HepG2 (cell line): ENCODE results near the gene KRT10. TPM values are rescaled to one million over a fixed set of nuclear protein-coding genes. Genes with fewer than 3 reads are reported as not detected.

ENCODE experiments used
- KAT8 ChIP-seq: IDR thresholded peaks from 2 replicates; pipeline ENCODE4 v1.6.1; 2016; ENCODE audit warnings: missing genetic modification reagents, missing compliant biosample characterization
- MAFK ChIP-seq, 2 experiments: IDR thresholded peaks in 1 of 2; conservative IDR thresholded peaks in 1 of 2; 2 replicates each; pipeline ENCODE4 v1.6.1; 2011; ENCODE audit warnings: improper control_type of control experiment in 2 of 2, low read length in 2 of 2
- MXD1 ChIP-seq: sonication (generic); formaldehyde crosslinking; IDR thresholded peaks from 2 replicates; pipeline ENCODE4 v1.4.0; 2020; ENCODE audit warnings: mild to moderate bottlenecking, missing genetic modification reagents
- REST ChIP-seq, 2 experiments: IDR thresholded peaks; 2 replicates each; pipeline ENCODE4 v1.6.1; 2011 to 2012; ENCODE audit warnings: low read length in 2 of 2, borderline replicate concordance in 1 of 2, low read depth in 1 of 2, mild to moderate bottlenecking in 1 of 2, moderate library complexity in 1 of 2
- TEAD3 ChIP-seq: optimal IDR thresholded peaks from 2 replicates; pipeline ENCODE3; 2016; ENCODE audit warnings: borderline replicate concordance
- ZFP82 ChIP-seq: sonication (generic); formaldehyde crosslinking; IDR thresholded peaks from 2 replicates; pipeline ENCODE4 v1.5.1; 2020; ENCODE audit warnings: mild to moderate bottlenecking, missing genetic modification reagents, borderline replicate concordance
- ZNF256 ChIP-seq: sonication (generic); formaldehyde crosslinking; conservative IDR thresholded peaks from 2 replicates; pipeline ENCODE4 v1.4.0; 2020; ENCODE audit warnings: missing genetic modification reagents
- ZNF546 ChIP-seq: sonication (generic); formaldehyde crosslinking; conservative IDR thresholded peaks from 2 replicates; pipeline ENCODE4 v1.8.1; 2023; ENCODE audit warnings: mild to moderate bottlenecking, missing genetic modification reagents
- ZNF709 ChIP-seq: sonication (generic); formaldehyde crosslinking; IDR thresholded peaks from 2 replicates; pipeline ENCODE4 v1.5.0; 2020; ENCODE audit warnings: mild to moderate bottlenecking, missing genetic modification reagents
- polyA plus RNA-seq, 8 experiments: library from polyadenylated mRNA; depleted of rRNA in 3 of 8; stranded (reverse) in 7 of 8; unstranded in 1 of 8; fragments of >200 nt; fragmentation: Illumina TruSeq in 4 of 8; extraction: Trizol in 4 of 8; gene quantifications; 2 replicates each; pipeline versions ENCODE4 v1.2.1 to v1.2.3, GENCODE V29; 2011 to 2016; ENCODE audit warnings: low read depth in 4 of 8, missing spikeins in 1 of 8, mixed read lengths in 1 of 8; ENCODE audit not compliant: insufficient read depth in 1 of 8
- total RNA-seq, 5 experiments: library from RNA; depleted of rRNA; stranded (reverse); fragments of >200 nt; fragmentation: Illumina TruSeq; extraction: Trizol; gene quantifications; 2 replicates each; pipeline ENCODE4 v1.2.3, GENCODE V29; 2016; ENCODE audit warnings: low read depth in 1 of 5

Gene KRT10
- total and polyA plus RNA-seq, 2 of the 13 experiments (the other 11 are each of a cell fraction or from before 2014, with no cell fraction given) = 25.1 to 27.5 TPM

GRCh38 chr17:40822132-40822812 lies at the start of gene KRT10 (continued):
- no peak for TF ChIP-seq ZNF256
- TF ChIP-seq ZFP82 = no peak
- no peak for TF ChIP-seq ZNF546 (CRISPR knock-in tag)
- peak in 1 of 2 experiments; percentile 74; a peak in 1 of 4 replicates for TF ChIP-seq REST (IDR thresholded peaks at IDR 0.05; ENCODE audit: borderline replicate concordance in 1 of 2, low read depth in 1 of 2, low read length in 2 of 2)
- TF ChIP-seq TEAD3 (CRISPR knock-in tag) = no peak
- no peak for TF ChIP-seq ZNF709 (CRISPR knock-in tag)
- TF ChIP-seq KAT8 = no peak
- TF ChIP-seq MXD1 (CRISPR knock-in tag) = no peak
- TF ChIP-seq MAFK (conservative IDR thresholded peaks at IDR 0.05 in 1 of 2, IDR thresholded peaks at IDR 0.05 in 1 of 2; ENCODE audit: low read length in 2 of 2) = peak; percentile 58 to 69; a peak in 3 of 4 replicates
- TF ChIP-seq, all 625 proteins: peak for 3
